Stimulated activated CD8-positive, alpha-beta memory T cell treated with anti-CD3 and anti-CD28 coated beads, Interleukin-4, amount 100 ng/mL, for 1 hour (primary cell): ENCODE results near the gene ARHGAP45.

ENCODE experiments used
- DNase-seq, 2 donors: peaks; one replicate each; pipeline ENCODE4 v3.0.0-alpha.2; 2020; ENCODE audit warnings: low read depth in 2 of 2, low spot score in 1 of 2

Gene ARHGAP45

GRCh38 chr19:1103708-1104310 lies 36.8 kb downstream of the ARHGAP45 start, which contains the start of gene GPX4:
GPX4 (plus strand) TSS chr19:1103994; CDS start chr19:1104044, 50 bp downstream.
- DNase-seq: peak; percentile 97 to 98

DNA sequence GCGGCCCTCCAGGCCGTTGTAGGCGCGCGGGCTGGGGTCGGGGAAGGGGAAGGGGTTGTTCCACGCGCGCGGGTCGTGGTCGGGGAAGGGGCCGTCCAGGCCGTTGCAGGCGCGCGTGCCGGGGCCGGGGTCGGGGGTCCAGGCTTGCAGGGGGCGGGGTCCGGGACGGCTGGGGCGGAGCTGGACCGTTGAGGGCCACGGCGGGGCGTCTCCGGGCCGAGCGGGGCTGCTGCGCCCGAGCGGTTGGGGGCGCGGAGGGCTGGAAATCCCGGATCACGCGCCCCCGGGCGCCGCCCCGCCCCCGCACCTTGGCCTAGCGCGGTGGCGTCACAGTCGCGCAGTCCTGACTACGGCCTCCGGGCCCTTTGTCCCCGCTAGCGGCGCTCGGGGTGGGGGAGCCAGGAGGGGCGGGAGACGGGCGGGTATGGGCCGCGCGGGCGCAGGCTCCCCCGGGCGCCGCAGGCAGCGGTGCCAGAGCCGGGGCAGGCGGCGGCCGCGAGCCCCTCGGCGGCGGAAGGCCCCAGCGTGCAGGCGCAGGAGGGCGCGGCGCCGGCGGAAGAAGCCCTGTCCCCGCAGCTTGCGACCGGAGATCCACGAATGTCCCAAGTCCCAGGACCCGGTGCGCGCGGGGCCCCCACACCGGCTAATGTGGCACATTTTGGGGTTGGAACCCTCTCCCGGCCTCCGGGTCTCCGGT lies 37.5 kb downstream of the ARHGAP45 start:
- peak in 1 of 2 donors; percentile 47 for DNase-seq

DNA sequence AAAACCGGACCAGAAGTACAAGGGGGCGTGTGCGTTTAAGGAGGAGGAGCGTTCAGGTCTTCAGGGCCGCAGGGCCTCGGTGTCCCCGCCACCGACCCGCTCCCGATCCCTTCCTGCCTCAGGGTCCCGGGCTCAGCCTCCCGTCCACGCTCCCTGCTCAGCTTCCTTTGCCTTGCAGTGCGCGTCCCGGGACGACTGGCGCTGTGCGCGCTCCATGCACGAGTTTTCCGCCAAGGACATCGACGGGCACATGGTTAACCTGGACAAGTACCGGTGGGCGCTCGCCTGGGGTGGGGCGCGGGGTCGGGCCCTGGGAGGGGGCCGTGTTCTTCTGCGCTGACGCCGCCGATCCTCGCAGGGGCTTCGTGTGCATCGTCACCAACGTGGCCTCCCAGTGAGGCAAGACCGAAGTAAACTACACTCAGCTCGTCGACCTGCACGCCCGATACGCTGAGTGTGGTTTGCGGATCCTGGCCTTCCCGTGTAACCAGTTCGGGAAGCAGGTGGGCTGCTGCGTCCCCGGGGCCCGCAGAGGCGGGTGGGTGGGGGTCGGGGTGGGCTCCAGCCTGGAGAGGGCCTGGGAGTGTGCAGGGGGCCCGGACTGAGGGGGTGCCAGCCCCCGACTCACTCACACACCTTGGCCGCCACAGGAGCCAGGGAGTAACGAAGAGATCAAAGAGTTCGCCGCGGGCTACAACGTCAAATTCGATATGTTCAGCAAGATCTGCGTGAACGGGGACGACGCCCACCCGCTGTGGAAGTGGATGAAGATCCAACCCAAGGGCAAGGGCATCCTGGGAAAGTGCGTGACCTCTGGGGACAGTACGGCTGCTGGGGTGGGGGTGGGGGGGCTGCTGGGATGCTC lies 38.3 kb downstream of the ARHGAP45 start:
- no peak for DNase-seq

DNA sequence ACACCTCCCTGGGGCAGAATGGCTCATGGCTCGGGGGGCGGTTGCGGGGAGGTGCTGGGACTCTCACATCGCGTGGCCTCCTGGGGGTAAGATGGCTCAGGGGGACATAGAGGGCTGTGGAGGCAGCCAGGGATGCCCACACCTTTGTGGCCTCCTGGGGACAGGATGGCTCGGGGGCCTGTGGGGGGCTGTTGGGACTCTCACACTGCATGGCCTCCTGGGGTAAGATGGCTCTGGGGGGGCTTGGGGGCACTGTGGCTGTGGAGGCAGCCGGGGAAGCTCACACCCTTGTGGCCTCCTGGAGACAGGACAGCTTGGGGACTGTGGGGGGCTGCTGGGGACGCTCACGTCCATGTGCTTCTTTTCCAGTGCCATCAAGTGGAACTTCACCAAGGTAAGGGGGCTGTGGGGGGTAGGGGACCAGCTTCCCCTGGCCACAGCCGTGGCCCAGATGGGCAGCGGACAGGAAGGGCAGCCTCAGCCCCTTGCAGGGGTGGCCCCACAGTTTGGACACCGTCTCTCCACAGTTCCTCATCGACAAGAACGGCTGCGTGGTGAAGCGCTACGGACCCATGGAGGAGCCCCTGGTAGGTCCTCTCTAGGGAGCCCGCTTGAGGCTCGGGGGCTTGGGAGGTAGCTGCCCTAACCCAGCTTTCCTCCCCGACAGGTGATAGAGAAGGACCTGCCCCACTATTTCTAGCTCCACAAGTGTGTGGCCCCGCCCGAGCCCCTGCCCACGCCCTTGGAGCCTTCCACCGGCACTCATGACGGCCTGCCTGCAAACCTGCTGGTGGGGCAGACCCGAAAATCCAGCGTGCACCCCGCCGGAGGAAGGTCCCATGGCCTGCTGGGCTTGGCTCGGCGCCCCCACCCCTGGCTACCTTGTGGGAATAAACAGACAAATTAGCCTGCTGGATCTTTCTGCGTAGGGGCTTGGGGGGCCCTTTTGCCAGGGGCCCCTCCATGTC lies 39.2 kb downstream of the ARHGAP45 start:
- no peak for DNase-seq

DNA sequence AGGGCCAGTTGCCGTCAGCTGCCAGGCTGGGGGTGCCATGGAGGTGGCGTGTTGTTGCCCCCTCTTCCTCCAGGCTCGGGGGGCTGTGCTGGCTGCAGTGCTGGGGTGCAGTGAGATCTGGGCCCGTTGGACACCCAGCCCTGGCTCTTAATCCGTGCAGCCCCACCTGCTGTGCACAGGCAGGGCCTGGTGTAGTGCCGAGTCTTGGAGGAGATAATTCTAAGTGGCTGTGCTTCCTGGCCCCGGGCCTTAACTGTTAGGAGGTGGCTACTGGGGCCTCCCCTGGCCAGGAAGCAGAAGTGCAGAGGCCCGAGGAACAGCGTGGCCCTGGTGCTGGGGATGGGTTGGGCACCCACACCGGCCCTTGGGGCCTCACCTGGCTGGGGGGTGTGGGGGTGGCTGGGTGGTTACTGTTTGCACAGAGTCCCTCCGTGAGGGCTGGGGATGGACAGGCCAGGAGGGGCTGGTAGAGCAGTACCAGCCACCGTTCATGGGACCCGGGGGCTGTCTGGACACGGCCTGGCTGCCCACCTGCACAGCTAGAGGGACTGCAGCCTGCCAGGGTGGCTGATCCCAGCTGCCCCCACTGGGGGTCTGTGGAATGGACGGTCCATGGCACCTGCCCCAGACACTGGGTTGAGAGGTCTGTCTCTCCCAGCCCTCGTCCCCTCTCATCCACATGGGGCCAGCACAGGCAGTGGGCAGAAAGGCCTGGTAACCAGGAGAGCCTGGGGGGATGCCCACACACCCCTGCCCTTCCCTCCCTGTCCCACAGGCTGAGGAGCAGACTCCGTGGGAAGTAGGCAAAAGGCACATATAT lies 40.1 kb downstream of the ARHGAP45 start:
- no peak for DNase-seq

DNA sequence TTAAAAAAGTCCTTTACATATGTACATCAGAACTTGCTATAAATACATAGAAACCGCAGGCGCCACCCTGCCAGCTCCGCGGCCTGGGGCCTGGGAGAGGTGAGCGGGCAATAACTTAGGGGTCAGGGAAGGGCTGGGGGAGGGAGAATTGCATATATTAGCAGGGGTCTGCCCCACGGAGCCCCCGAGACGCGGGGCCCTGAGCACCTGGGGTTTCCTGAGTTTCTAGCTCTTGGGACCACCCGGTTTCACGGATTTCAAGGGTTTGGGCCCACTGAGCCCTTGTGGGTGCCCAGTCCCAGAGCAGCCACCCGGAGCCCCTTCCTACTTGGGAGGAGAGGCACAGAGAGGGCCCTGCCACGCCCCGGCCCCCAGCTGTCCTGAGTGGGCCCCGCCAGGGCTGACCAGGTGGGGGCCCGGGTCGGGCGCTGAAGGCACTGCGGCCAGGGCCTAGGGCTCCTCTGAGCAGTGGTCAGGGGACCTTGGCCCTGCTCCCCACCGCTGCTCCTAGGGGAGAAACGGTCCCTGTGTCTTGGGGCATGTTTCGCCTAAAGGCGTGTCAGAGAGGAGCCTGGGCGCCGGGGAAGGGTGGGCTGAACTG lies 40.8 kb downstream of the ARHGAP45 start:
- no peak for DNase-seq

DNA sequence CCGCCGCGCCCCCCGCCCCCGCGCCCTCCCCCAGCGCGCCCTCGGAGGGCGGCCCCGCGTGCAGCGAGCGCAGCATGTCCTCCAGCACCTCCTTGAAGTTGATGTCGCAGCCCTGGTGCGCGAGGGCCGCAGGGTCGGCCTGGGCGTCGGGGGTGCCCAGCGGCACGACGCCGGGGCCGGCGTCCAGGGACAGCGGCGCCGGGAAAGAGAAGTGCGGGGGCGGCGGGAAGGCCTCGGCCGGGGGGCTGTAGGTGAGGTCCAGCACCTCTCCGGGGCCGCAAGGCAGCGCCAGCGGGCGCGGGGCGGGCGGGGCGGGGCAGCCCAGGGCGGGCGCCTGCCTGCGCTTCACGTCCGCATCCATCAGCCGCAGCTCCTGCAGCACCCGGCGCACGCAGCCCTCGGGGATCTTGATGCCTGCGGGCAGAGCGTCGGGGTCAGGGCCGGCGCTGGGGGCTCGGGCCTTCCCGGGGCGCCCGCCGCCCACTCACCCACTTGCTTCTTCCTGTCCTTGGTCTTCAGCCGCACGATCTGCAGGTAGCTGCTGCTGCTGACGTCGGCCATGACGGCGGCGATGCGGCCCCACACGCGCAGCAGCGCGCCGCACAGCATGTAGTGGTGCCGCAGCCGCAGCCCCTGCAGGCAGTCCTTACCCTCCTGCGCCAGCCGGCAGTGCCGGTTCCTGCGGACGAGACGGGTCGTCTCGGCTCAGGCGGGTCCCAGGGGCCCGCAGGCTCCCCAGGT lies 41.5 kb downstream of the ARHGAP45 start:
- no peak for DNase-seq

GRCh38 chr19:1109032-1109551 lies 42.1 kb downstream of the ARHGAP45 start:
- no peak for DNase-seq

DNA sequence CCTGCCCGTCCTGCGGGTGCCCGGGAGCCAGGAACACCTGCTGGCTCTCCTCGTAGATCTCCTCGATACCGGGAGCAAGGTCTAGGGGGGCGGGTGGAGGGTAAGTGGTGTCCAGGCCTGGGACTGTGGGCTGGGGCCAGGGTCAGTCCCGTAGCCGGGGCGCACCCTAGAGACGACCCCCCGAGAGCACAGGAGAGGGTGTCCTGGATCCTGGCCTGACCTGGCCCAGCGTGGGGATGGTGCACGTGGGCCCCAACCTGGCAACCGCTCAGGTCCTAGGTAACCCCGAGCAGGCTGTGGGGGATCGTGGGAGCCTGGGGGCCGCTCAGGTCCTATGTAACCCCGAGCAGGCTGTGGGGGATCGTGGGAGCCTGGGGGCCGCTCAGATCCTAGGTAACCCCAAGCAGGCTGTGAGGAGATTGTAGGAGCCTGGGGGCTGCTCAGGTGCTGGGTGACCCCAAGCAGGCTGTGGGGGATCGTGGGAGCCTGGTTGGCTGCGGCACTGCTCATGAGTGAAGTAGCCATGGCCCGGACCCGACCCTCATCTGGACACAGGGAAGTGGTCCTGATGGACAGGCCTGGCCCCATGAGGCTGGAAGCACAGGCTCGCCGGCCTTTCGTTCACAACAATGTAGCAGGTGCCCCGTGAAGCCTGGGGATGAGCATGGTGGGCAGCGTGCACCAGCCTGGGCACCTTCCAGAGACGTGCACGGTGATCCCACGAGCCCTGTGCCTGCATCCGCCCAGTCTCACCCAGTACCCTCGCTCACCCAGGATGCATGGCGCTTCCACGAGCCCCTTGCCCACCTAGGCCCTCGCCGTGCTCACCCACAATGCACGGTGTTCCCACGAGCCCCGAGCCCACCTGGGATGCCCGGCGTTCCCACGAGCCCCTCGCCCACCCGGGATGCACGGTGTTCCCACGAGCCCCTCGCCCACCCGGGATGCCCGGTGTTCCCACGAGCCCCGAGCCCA lies 43.0 kb downstream of the ARHGAP45 start:
- no peak for DNase-seq

- DNase-seq: no peak
Observed at GRCh38 chr19:1110809-1111640, 44.1 kb downstream of the ARHGAP45 start.

- no peak for DNase-seq
Observed at GRCh38 chr19:1111641-1112267, 44.8 kb downstream of the ARHGAP45 start.

GRCh38 chr19:1112268-1113029 lies 45.5 kb downstream of the ARHGAP45 start:
- no peak for DNase-seq

GRCh38 chr19:1113030-1113985 lies 46.3 kb downstream of the ARHGAP45 start:
- DNase-seq: peak; percentile 69 to 72

DNA sequence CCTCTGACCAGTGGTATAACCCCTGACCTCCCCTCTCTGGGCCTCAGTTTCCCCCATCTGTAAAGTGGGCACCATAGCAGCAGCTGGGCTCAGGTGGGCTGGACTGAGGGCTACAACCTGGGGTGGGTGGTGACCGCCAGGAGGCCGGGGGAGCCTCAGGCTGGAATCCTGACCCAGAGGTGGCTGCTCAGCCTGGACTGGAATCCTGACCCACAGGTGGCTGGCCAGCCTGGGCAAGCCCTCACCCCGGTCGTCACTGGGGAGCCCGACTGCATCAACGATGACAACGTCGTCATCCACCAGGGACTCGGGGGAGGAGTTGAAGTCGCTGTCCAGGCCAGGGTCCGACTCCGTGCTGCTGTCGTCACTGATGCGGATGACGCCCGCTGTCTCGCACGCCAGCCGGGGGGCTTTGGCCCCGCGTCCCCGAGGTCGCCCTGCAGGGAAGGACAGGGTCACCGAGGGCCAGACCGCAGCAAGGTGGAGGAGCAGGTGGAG lies 47.1 kb downstream of the ARHGAP45 start:
- no peak for DNase-seq
